ENCODE measurements around the gene CHCHD10.

Gene CHCHD10

DNA sequence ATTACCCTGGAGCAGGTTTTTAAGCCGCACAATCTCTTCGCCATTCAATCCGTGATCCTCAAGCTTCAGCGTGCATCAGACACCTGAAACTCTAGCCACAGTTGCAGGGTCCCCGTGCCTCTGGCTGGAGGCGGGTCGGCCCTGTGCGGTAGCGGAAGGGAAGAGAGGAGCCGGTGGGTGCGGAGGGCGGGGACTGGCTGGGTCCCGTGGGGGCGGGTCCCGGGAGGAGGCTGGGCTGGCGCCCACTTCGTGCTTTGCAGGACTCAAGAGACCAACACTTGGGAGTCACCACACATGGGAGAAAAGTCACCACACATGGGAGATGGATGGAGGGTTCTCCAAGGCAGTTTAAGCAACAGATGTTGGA, 4.2 kb downstream of the CHCHD10 start:
- no peak for TF ChIP-seq Cebpa-rat (IDR thresholded peaks at IDR 0.05)
- peaks cover 86% of the 10 kb centered on the region for H3K4me1 ChIP-seq
- H3K9me3 ChIP-seq = no peaks in the 10 kb centered on the region
- H3K27ac ChIP-seq = peak overlapping the region; percentile 77
- no peaks in the 10 kb centered on the region for H3K27me3 ChIP-seq
- H3K36me3 ChIP-seq = peaks cover 21% of the 10 kb centered on the region
- peak overlapping the region; percentile 82 for H3K4me3 ChIP-seq
- peak overlapping the region; percentile 72 for H3K9ac ChIP-seq
- H3K4me2 ChIP-seq = peak overlapping the region; percentile 99
- peaks cover 43% of the 10 kb centered on the region for H4K20me1 ChIP-seq

DNA sequence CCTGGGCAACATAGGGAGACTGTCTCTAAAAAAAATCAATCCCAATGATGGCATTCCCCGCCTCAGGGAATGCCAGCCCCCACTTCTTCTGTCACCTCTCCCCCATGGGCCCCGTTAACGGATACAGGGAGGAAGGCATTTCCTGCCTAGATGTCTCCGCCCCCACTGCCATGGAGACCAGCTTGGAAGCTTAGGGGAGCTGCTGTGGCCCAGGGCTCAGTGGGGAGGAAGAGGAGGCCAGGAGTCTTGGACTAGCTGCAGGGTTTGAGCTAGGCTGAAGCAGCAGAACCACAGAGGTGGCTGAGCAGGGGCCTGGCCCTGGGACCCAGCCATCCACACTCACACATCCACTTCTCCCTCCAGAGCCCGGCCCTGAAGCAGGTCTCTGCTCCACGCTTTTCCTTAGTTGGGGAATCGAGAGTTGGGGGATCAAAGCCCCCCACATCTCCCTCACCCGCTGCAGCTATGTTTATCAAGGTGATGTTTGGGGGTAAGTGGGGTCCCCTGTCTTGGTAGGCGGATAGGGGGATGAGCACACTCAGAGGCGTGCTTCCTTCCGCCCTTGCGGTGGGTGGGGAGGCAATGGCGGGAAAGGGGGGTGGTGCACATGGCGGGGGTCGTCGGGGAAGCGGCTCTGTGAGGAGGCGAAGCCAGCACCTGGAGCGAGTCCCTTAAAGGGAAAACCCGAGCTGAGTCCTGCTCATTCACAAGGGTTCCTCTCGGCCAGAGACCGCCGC, 4.8 kb downstream of the CHCHD10 start, which contains the start of gene C22orf15:
TSS of gene C22orf15 (plus strand) at position 149 of the 737 bp plus-strand sequence. CDS start at position 466, 317 bp downstream.
- Histone ChIP-seq H3K4me3 (peak within 1 kb of the TSS; percentile 82), H3K4me2 (peak within 1 kb of the TSS; percentile 99), H3K27ac (peak within 1 kb of the TSS; percentile 77), H3K36me3 (peaks cover 21% of the 10 kb centered on the region), H4K20me1 (peaks cover 43% of the 10 kb centered on the region), H3K27me3 (no peaks in the 10 kb centered on the region), H3K9ac (peak within 1 kb of the TSS; percentile 72), H3K4me1 (peaks cover 87% of the 10 kb centered on the region), H3K9me3 (no peaks in the 10 kb centered on the region)
- TF ChIP-seq Cebpa-rat (IDR thresholded peaks at IDR 0.05) = no peak

DNA sequence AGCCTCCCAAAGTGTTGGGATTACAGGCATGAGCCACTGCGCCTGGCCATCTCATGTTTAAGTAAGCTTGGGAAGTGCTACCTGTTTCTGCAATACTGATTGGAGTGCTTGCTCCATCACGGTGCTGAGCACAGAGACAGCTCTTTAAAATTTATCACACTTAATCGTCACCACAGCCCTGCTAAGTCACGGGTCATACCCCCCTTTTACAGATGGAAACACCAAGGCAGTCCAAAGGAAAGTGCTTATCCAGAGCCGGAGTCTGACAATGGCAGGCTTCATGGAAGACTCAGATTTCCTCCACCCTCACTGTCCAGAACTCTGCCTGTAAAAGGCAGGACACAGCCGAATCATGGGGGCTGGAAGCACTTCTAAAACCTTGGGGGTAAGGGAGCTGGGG, 7.7 kb downstream of the CHCHD10 start:
- Histone ChIP-seq H3K27ac (no peak overlapping the region), H3K9ac (no peak overlapping the region), H3K4me1 (peaks cover 97% of the 10 kb centered on the region), H4K20me1 (peaks cover 21% of the 10 kb centered on the region), H3K36me3 (peaks cover 12% of the 10 kb centered on the region), H3K27me3 (no peaks in the 10 kb centered on the region), H3K9me3 (no peaks in the 10 kb centered on the region), H3K4me3 (no peak overlapping the region), H3K4me2 (0 out of 2 replicates have a peak overlapping the region, but pooled peaks have one; percentile 43)
- no peak for TF ChIP-seq Cebpa-rat (IDR thresholded peaks at IDR 0.05)

DNA sequence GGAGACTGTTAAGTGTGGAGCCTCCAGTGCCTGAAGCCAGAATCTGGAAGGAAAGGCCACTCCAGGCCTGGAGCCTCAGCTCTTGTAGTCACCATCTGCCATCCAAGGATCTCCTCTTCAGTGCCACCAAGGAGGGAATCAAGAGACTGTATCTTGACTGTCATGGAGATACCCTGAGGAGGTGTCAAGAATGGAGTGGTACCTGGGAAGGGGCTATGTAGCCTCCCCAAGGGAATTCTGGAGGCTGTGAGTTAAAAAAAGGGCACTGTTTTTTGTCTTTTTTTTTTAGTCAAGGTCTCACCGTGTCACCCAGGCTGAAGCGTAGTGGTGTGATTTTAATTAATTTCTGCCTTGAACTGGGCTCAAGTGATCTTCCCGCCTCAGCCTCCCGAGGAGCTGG, 8.2 kb downstream of the CHCHD10 start:
- H3K4me1 ChIP-seq = peaks cover 97% of the 10 kb centered on the region
- no peak overlapping the region for H3K4me2 ChIP-seq
- no peak overlapping the region for H3K9ac ChIP-seq
- H3K27me3 ChIP-seq = no peaks in the 10 kb centered on the region
- H4K20me1 ChIP-seq = peaks cover 16% of the 10 kb centered on the region
- TF ChIP-seq Cebpa-rat (IDR thresholded peaks at IDR 0.05) = no peak
- no peak overlapping the region for H3K27ac ChIP-seq
- no peaks in the 10 kb centered on the region for H3K9me3 ChIP-seq
- no peak overlapping the region for H3K4me3 ChIP-seq
- peaks cover 8% of the 10 kb centered on the region for H3K36me3 ChIP-seq

DNA sequence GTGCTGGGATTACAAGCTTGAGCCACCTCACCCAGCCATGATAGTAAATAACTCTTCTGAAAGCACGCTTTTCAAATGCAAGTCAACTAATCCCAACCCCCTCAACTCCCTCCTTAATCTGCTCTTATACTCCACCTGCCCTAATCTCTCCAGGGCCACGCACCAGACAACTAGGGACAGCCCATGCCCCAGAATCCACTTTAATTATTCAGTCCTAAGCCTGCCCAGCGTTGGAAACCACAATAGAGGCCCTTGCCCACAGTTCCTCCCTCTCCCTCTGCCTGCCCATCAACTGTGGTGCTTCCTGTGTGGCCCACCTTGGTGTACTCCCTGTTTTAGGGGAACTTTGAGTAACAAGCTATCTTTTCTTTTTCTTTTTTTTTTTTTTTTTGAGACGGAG, 10.9 kb downstream of the CHCHD10 start:
- H3K36me3 ChIP-seq = no peaks in the 10 kb centered on the region
- TF ChIP-seq Cebpa-rat (IDR thresholded peaks at IDR 0.05) = no peak
- no peaks in the 10 kb centered on the region for H3K9me3 ChIP-seq
- H3K4me2 ChIP-seq = peak overlapping the region; percentile 99
- H3K4me1 ChIP-seq = peaks cover 75% of the 10 kb centered on the region
- no peaks in the 10 kb centered on the region for H3K27me3 ChIP-seq
- peak overlapping the region; percentile 27; the same call in 1 of the 2 replicates for H3K9ac ChIP-seq
- peak overlapping the region; percentile 64 for H3K27ac ChIP-seq
- no peak overlapping the region for H3K4me3 ChIP-seq
- no peaks in the 10 kb centered on the region for H4K20me1 ChIP-seq

DNA sequence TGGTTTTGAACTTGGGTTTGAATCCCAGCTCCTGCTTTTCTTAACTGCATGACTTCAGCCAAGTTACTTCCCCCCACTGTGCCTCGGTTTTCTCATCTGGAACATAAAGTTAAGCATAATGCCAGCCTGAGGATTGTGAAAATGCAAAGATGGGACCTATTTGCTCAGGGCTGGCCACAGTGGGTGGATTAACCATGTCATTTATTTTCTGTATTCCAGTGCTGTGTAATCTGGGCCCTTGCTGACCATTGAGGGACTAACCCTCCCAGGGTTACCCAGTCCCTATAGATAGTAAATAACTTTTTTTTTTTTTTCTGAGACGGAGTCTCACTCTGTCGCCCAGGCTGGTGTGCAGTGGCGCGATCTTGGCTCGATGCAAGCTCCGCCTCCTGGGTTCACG, 12.1 kb downstream of the CHCHD10 start:
- H3K4me2 ChIP-seq = peak overlapping the region; percentile 99
- H3K9ac ChIP-seq = peak overlapping the region; percentile 99; the same call in 1 of the 2 replicates
- H3K27ac ChIP-seq = peak overlapping the region; percentile 100
- no peaks in the 10 kb centered on the region for H3K9me3 ChIP-seq
- H3K4me1 ChIP-seq = peaks cover 65% of the 10 kb centered on the region
- H3K27me3 ChIP-seq = no peaks in the 10 kb centered on the region
- H4K20me1 ChIP-seq = no peaks in the 10 kb centered on the region
- no peaks in the 10 kb centered on the region for H3K36me3 ChIP-seq
- H3K4me3 ChIP-seq = no peak overlapping the region
- no peak for TF ChIP-seq Cebpa-rat (IDR thresholded peaks at IDR 0.05)

DNA sequence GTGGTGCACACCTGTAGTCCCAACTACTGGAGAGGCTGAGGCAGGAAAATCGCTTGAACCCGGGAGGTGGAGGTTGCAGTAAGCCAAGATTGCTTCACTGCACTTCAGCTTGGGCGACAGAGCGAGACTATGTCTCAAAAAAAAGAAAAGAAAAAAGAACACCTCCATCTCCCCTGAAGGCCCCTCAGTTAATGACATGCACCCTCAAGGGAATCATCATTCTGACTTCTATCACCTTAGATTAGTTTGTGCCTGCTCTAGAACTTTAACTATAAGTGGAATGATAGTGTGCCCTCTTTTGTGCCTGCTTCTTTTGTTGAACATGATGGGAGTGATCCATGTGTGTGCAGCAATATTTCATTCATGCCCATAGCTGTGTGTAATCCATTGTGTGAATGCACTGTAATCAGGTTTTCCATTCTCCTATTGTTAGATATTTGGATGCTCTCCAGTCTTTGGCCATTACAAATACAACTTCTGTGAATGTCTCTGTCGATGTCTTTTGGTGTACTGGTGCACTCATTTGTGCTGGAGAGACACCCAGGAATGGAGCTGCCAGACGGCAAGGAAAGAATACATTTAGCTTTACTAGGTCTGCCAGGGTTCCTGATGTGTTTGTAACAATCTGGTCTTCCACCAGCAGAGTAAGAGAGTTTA, 12.7 kb downstream of the CHCHD10 start:
- no peaks in the 10 kb centered on the region for H3K9me3 ChIP-seq
- peak overlapping the region; percentile 83 for H3K4me3 ChIP-seq
- H3K36me3 ChIP-seq = no peaks in the 10 kb centered on the region
- no peaks in the 10 kb centered on the region for H4K20me1 ChIP-seq
- TF ChIP-seq Cebpa-rat (IDR thresholded peaks at IDR 0.05) = peak; percentile 49; the same call in 1 of the 2 replicates
- peak overlapping the region; percentile 99; the same call in 1 of the 2 replicates for H3K9ac ChIP-seq
- H3K27ac ChIP-seq = peak overlapping the region; percentile 100
- H3K4me1 ChIP-seq = peaks cover 61% of the 10 kb centered on the region
- no peaks in the 10 kb centered on the region for H3K27me3 ChIP-seq
- peak overlapping the region; percentile 99 for H3K4me2 ChIP-seq

DNA sequence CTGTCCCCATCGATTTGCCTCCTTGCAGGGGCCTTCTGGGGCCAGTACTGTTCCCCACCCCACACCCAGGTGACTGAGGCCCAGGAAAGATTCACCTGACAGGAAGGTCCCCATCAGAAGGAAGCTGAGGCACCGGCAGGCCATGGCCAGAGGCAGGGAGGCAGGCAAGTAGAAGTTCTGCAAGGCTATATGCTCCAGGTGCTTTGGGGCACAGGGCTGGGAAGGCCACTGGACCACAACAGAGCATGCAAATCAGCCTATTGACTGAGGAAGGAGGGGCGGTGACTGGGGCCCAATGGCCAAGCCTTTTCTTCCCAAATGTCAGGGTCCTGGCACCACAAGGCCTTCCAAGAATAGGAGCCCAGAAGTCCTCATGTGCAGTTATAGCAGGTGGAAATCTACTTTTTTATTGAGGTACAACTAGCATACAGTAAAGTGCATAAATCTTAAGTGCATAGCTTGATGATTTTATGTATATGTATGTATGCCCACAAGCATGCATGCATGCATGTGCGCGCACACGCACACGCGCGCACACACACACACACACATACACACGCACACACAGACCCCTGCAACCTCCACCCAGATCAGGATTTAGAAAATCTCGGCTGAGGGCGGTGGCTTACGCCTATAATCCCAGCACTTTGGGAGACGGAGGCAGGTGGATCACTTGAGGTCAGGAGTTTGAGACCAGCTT, 13.4 kb downstream of the CHCHD10 start, which contains the start of gene VPREB3:
TSS of gene VPREB3 (minus strand) at position 206 of the 700 bp plus-strand sequence. CDS start at position 144, 62 bp downstream.
- Histone ChIP-seq H3K4me3 (peak within 1 kb of the TSS; percentile 83), H4K20me1 (peaks cover 6% of the 10 kb centered on the region; the same call in 1 of the 2 replicates), H3K4me2 (peak within 1 kb of the TSS; percentile 99), H3K4me1 (peaks cover 61% of the 10 kb centered on the region), H3K9me3 (no peaks in the 10 kb centered on the region), H3K27me3 (no peaks in the 10 kb centered on the region), H3K27ac (peak within 1 kb of the TSS; percentile 100), H3K36me3 (no peaks in the 10 kb centered on the region), H3K9ac (peak within 1 kb of the TSS; percentile 99)
- TF ChIP-seq Cebpa-rat (IDR thresholded peaks at IDR 0.05) = no peak

DNA sequence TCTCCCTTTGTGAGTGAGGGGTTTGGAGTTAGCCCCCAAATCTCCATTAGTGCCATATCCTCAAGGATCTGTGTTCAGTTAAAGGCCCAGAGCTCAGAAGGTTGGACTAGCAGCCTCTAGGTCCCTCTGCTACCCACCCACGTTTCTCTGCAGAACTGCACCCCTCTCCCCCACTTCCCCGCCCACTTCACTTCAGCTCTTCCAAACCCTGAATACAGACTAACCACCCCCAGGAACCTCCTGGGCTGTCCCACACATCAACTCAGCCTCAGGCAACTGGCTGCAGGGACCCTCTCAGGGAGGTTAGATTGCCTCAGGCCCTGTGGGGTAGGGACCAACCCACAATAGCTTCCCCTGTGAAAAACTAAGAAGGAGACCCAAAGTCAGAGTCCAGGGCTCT, 14.4 kb downstream of the CHCHD10 start:
- H3K36me3 ChIP-seq = peaks cover 1% of the 10 kb centered on the region; the same call in 1 of the 2 replicates
- H3K27me3 ChIP-seq = no peaks in the 10 kb centered on the region
- H3K4me1 ChIP-seq = peaks cover 63% of the 10 kb centered on the region
- TF ChIP-seq Cebpa-rat (IDR thresholded peaks at IDR 0.05) = no peak
- peak overlapping the region; percentile 83 for H3K4me3 ChIP-seq
- H3K9ac ChIP-seq = peak overlapping the region; percentile 99
- H4K20me1 ChIP-seq = peaks cover 9% of the 10 kb centered on the region; the same call in 1 of the 2 replicates
- H3K27ac ChIP-seq = peak overlapping the region; percentile 100
- no peaks in the 10 kb centered on the region for H3K9me3 ChIP-seq
- peak overlapping the region; percentile 99 for H3K4me2 ChIP-seq
